SK-MEL-5 (cell line): ENCODE data around the gene C5. TPM values are rescaled to one million over a fixed set of nuclear protein-coding genes. Genes with fewer than 3 reads are reported as not detected.

Source experiments
- DNase-seq: peaks from one replicate; pipeline ENCODE4 v3.0.0-alpha.2; 2016; ENCODE audit warnings: low read depth, low spot score
- in situ Hi-C: cut with HindIII; loops from 2 replicates; pipeline ENCODE4 v1.10.0; 2016; ENCODE audit warnings: low sequenced_read_pairs, high pct_unique_total_duplicates, low pct_unique_long_range_greater_than_20kb
- total RNA-seq: library from RNA; depleted of rRNA; stranded (reverse); fragments of >200 nt; shearing (Covaris generic); gene quantifications from 2 replicates; pipeline ENCODE4 v1.2.3, GENCODE V29; 2014

Gene C5
- total RNA-seq, 1 experiment from 2014 or later = 1.9 TPM

- in situ Hi-C loops = no loop called here
- DNase-seq = no peak
These were observed 126.3 kb downstream of the C5 start for GRCh38 chr9:120923620-120924328.

GRCh38 chr9:120922404-120923195 lies 127.5 kb downstream of the C5 start:
- in situ Hi-C loops = no loop called here
- DNase-seq = no peak

GRCh38 chr9:120921661-120922181 lies 128.4 kb downstream of the C5 start:
- in situ Hi-C loops = no loop called here
- no peak for DNase-seq

- no peak for DNase-seq
- in situ Hi-C loops = no loop called here
These were observed 129.3 kb downstream of the C5 start for GRCh38 chr9:120920806-120921178.

- in situ Hi-C loops = no loop called here
- DNase-seq = peak; percentile 47
These were observed 130.0 kb downstream of the C5 start for GRCh38 chr9:120919843-120920805.

GRCh38 chr9:120918931-120919842 lies 130.9 kb downstream of the C5 start:
- DNase-seq = peak; percentile 84
- in situ Hi-C loops = no loop called here

GRCh38 chr9:120917929-120918762 lies 131.9 kb downstream of the C5 start:
- DNase-seq = no peak
- in situ Hi-C loops = no loop called here

GRCh38 chr9:120916991-120917880 lies 132.8 kb downstream of the C5 start:
- in situ Hi-C loops = no loop called here
- no peak for DNase-seq

- in situ Hi-C loops = no loop called here
- DNase-seq = peak; percentile 46
These were observed 133.5 kb downstream of the C5 start for GRCh38 chr9:120916588-120916987.

- DNase-seq = peak; percentile 49
- in situ Hi-C loops = no loop called here
These were observed 134.1 kb downstream of the C5 start for GRCh38 chr9:120915854-120916470.

GRCh38 chr9:120914953-120915352 lies 135.1 kb downstream of the C5 start:
- peak; percentile 58 for DNase-seq

GRCh38 chr9:120914396-120914795 lies 135.7 kb downstream of the C5 start:
- in situ Hi-C loops = no loop called here
- no peak for DNase-seq

More at GRCh38 chr9:120914953-120915352, 135.1 kb downstream of the C5 start:
- in situ Hi-C loops = no loop called here

- in situ Hi-C loops = no loop called here
- DNase-seq = no peak
These were observed 136.3 kb downstream of the C5 start for GRCh38 chr9:120913647-120914264.

- in situ Hi-C loops = no loop called here
- no peak for DNase-seq
These were observed 137.0 kb downstream of the C5 start for GRCh38 chr9:120912958-120913646.
